HPDE6-E6E7 (cell line): ENCODE measurements around the gene WDR72.
"Not testable (repeated sequence)": the region's sequence is repeated elsewhere in the genome, so short reads cannot be mapped to it uniquely, and the experiment has no call there.

ENCODE experiments used
- DNase-seq: peaks from one replicate; pipeline ENCODE4 v3.0.0; 2011; ENCODE audit warnings: missing footprints; ENCODE audit errors: extremely low spot score

Gene WDR72

GRCh38 chr15:53709821-53710220 lies 49.6 kb downstream of the WDR72 start:
- no peak for DNase-seq

GRCh38 chr15:53695365-53695764 lies 64.1 kb downstream of the WDR72 start:
- no peak for DNase-seq

GRCh38 chr15:53694476-53694874 lies 65.0 kb downstream of the WDR72 start:
- DNase-seq: no peak

GRCh38 chr15:53693729-53694475 lies 65.6 kb downstream of the WDR72 start:
- no peak for DNase-seq

- DNase-seq: not testable (repeated sequence)
Measured at GRCh38 chr15:53684162-53684561, 75.3 kb downstream of the WDR72 start.

GRCh38 chr15:53681056-53681455 lies 78.4 kb downstream of the WDR72 start:
- no peak for DNase-seq

- DNase-seq: no peak
Measured at GRCh38 chr15:53675832-53676231, 83.6 kb downstream of the WDR72 start.

GRCh38 chr15:53671545-53671944 lies 87.9 kb downstream of the WDR72 start:
- DNase-seq: no peak

- no peak for DNase-seq
Measured at GRCh38 chr15:53670701-53671100, 88.8 kb downstream of the WDR72 start.

- no peak for DNase-seq
Measured at GRCh38 chr15:53665930-53666329, 93.5 kb downstream of the WDR72 start.

GRCh38 chr15:53658827-53659555 lies 100.5 kb downstream of the WDR72 start:
- DNase-seq: no peak

GRCh38 chr15:53658255-53658654 lies 101.2 kb downstream of the WDR72 start:
- DNase-seq: no peak

GRCh38 chr15:53648934-53649333 lies 110.5 kb downstream of the WDR72 start:
- no peak for DNase-seq

GRCh38 chr15:53644660-53645059 lies 114.8 kb downstream of the WDR72 start:
- no peak for DNase-seq

GRCh38 chr15:53634517-53635106 lies 124.9 kb downstream of the WDR72 start:
- no peak for DNase-seq

GRCh38 chr15:53627279-53627678 lies 132.2 kb downstream of the WDR72 start:
- DNase-seq: no peak

GRCh38 chr15:53625962-53626845 lies 133.3 kb downstream of the WDR72 start:
- no peak for DNase-seq

- no peak for DNase-seq
Measured at GRCh38 chr15:53625260-53625659, 134.2 kb downstream of the WDR72 start.

- no peak for DNase-seq
Measured at GRCh38 chr15:53618461-53618860, 141.0 kb downstream of the WDR72 start.

GRCh38 chr15:53611145-53611920 lies 148.1 kb downstream of the WDR72 start:
- DNase-seq: no peak

- no peak for DNase-seq
Measured at GRCh38 chr15:53591041-53591440, 168.4 kb downstream of the WDR72 start.
